RWPE2 (cell line): ENCODE measurements around the gene FBRS.

ENCODE experiments used
- ATAC-seq: fragments of 200-7000 bp; cut with Tn5 transposase; 3 replicates; pipeline ENCODE4 v1.9.1; 2021; ENCODE audit warnings: low read depth
- DNase-seq: peaks from one replicate; pipeline ENCODE4 v3.0.0-alpha.2; 2020; ENCODE audit warnings: low spot score
- H3K27ac ChIP-seq: fragments of 450-650 bp; 2 replicates; pipeline ENCODE4 v1.5.1; 2017; ENCODE audit warnings: mild to moderate bottlenecking; ENCODE audit not compliant: poor library complexity, severe bottlenecking
- H3K27me3 ChIP-seq: fragments of 250-450 bp; sonication (Bioruptor Pico); 2 replicates; pipeline ENCODE4 v1.5.1; 2021; ENCODE audit warnings: mild to moderate bottlenecking, moderate library complexity; ENCODE audit not compliant: insufficient read depth, poor library complexity, severe bottlenecking
- H3K36me3 ChIP-seq: fragments of 250-450 bp; sonication (Bioruptor Pico); 2 replicates; pipeline ENCODE4 v1.5.1; 2020; ENCODE audit warnings: low read depth, mild to moderate bottlenecking, moderate library complexity
- H3K4me1 ChIP-seq: fragments of 250-450 bp; sonication (Bioruptor Pico); 2 replicates; pipeline ENCODE4 v1.5.1; 2021; ENCODE audit warnings: mild to moderate bottlenecking, moderate library complexity; ENCODE audit not compliant: insufficient read depth, poor library complexity, severe bottlenecking
- H3K4me3 ChIP-seq: fragments of 250-450 bp; sonication (Bioruptor Pico); 2 replicates; pipeline ENCODE4 v1.5.1; 2021; ENCODE audit warnings: mild to moderate bottlenecking, moderate library complexity; ENCODE audit not compliant: severe bottlenecking
- H3K9me3 ChIP-seq: fragments of 250-450 bp; sonication (Bioruptor Pico); 2 replicates; pipeline ENCODE4 v1.5.1; 2021; ENCODE audit warnings: mild to moderate bottlenecking, moderate library complexity; ENCODE audit not compliant: severe bottlenecking
- CTCF ChIP-seq: fragments of 450-650 bp; IDR thresholded peaks from one replicate; pipeline ENCODE4 v1.5.1; 2017; ENCODE audit warnings: mild to moderate bottlenecking, moderate library complexity; ENCODE audit not compliant: poor library complexity, severe bottlenecking

FBRS gene

GRCh38 chr16:30657866-30658730 lies at the start of gene FBRS:
Gene FBRS, plus strand, starts transcription at chr16:30658431. Its CDS starts 1,088 bp downstream, at chr16:30659519.
- Histone ChIP-seq H3K4me1 (no peaks in the 10 kb centered on the region), H3K27ac (peak within 1 kb of the TSS; percentile 94), H3K9me3 (no peaks in the 10 kb centered on the region), H3K27me3 (no peaks in the 10 kb centered on the region), H3K36me3 (peaks cover 54% of the 10 kb centered on the region), H3K4me3 (peak within 1 kb of the TSS; percentile 62)
- TF ChIP-seq CTCF: peak; percentile 98
- ATAC-seq (peak; percentile 76), DNase-seq (peak; percentile 100)

DNA sequence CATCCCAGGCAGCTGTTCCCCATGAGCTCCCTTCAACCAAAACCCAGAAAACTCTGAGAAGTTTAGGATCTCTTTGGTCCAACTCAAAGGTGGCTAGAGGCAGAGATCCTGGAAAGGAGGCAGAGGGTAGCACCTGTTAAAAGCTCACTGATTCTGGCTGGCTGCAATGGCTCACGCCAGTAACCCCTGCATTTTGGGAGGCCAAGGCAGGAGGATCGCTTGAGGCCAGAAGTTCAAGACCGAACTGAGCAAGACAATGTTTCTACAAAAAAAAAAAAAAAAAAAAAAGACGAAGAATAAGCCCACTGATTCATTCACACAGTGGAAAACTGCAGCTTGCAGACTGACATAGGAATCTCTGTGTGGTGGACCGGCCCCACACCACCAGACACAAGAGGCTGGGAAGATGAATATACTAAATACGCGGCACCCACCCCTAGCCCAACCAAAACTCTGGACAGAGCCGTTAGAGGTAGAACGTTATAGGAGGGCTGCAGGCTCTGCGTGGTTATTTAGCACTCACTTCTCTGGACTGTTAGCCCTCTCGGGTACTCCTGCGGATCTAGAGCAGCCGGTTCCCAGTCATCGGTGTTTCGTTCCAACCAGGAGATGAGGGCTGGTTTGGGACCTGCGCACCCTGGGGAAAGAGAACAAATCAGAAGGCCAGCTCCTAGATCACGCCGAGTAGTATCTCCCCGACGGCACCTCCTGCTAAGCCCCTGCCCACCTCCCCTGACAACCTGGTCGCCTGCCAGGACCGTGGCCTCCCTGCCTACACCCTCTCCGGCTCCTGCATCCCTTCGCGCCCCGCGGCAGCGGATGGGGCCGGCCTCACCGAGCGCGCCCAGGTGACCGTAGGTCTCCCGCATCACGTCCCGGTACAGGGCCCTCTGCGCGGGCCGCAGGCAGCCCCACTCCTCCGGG lies 49.0 kb upstream of the FBRS start:
- DNase-seq (no peak), ATAC-seq (peak; percentile 54)
- Histone ChIP-seq H3K4me3 (peak overlapping the region; percentile 90), H3K27ac (peak overlapping the region; percentile 67), H3K9me3 (no peaks in the 10 kb centered on the region), H3K27me3 (no peaks in the 10 kb centered on the region), H3K36me3 (peaks cover 38% of the 10 kb centered on the region), H3K4me1 (peaks cover 2% of the 10 kb centered on the region)
- no peak for TF ChIP-seq CTCF

GRCh38 chr16:30609926-30610839 lies 48.0 kb upstream of the FBRS start, which contains the start of gene ZNF689:
Gene ZNF689, minus strand, starts transcription at chr16:30610389. Its CDS starts 348 bp downstream, at chr16:30610041.
- Histone ChIP-seq H3K36me3 (peaks cover 29% of the 10 kb centered on the region), H3K4me3 (peak within 1 kb of the TSS; percentile 90), H3K27me3 (no peaks in the 10 kb centered on the region), H3K27ac (peak within 1 kb of the TSS; percentile 67), H3K9me3 (no peaks in the 10 kb centered on the region), H3K4me1 (peaks cover 2% of the 10 kb centered on the region)
- no peak for TF ChIP-seq CTCF
- DNase-seq (peak; percentile 86), ATAC-seq (peak; percentile 91)

- DNase-seq (no peak), ATAC-seq (no peak)
- Histone ChIP-seq H3K4me3 (no peak overlapping the region), H3K27ac (no peak overlapping the region), H3K9me3 (no peaks in the 10 kb centered on the region), H3K27me3 (no peaks in the 10 kb centered on the region), H3K4me1 (peaks cover 2% of the 10 kb centered on the region), H3K36me3 (no peaks in the 10 kb centered on the region)
- no peak for TF ChIP-seq CTCF
Observed at GRCh38 chr16:30615358-30616091, 42.7 kb upstream of the FBRS start.
